SK-N-SH (cell line): Measurements from ENCODE around the gene CRPPA. TPM values are rescaled to one million over a fixed set of nuclear protein-coding genes. Genes with fewer than 3 reads are reported as not detected.

Experiments
- CTCF ChIA-PET: fragments of 300-600, 350-600 bp; formaldehyde crosslinking; extraction: SDS; loops from one replicate; lab custom pipeline; 2021; lab: Yijun Ruan, JAX
- POLR2A ChIA-PET: fragments of 350-600 bp; sonication (Branson Sonifier 250); formaldehyde crosslinking; extraction: SDS; loops from one replicate; lab custom pipeline; 2020; ENCODE audit warnings: antibody characterized with exemption, inconsistent platforms; lab: Yijun Ruan, JAX
- DNase-seq: peaks from one replicate; pipeline ENCODE4 v3.0.0; 2012
- H2AFZ ChIP-seq: fragments of 200-600 bp; sonication (generic); 2 replicates; pipeline ENCODE4 v1.8.1; 2016; ENCODE audit warnings: antibody characterized with exemption, mild to moderate bottlenecking, low read depth
- H3F3A ChIP-seq: fragments of 200-600 bp; sonication (generic); replicated peaks from 2 replicates; pipeline ENCODE3; 2016; ENCODE audit warnings: antibody characterized with exemption, mild to moderate bottlenecking; ENCODE audit not compliant: insufficient read depth
- H3K27ac ChIP-seq, 2 experiments: fragments of 200-500 bp in 1 of 2; fragments of 200-600 bp in 1 of 2; sonication (Bioruptor generic) in 1 of 2; sonication (generic), shearing (Covaris generic) in 1 of 2; 2 replicates each; pipeline versions ENCODE4 v1.5.1 to v1.6.1; 2014 to 2016; ENCODE audit warnings: low read depth in 2 of 2, inconsistent platforms in 1 of 2, low read length in 1 of 2, mild to moderate bottlenecking in 1 of 2, mixed read lengths in 1 of 2
- H3K27me3 ChIP-seq: fragments of 200-600 bp; sonication (generic), shearing (Covaris generic); 2 replicates; pipeline ENCODE4 v1.6.1; 2016; ENCODE audit warnings: mixed run types; ENCODE audit not compliant: insufficient read depth
- H3K36me3 ChIP-seq, 2 experiments: fragments of 200-500 bp in 1 of 2; fragments of 200-600 bp in 1 of 2; sonication (Bioruptor generic) in 1 of 2; sonication (generic) in 1 of 2; replicated peaks in 1 of 2; 2 replicates each; pipeline versions ENCODE3 to v1.5.1; 2014 to 2016; ENCODE audit warnings: low read length in 1 of 2, mild to moderate bottlenecking in 1 of 2; ENCODE audit not compliant: insufficient read depth in 2 of 2, control insufficient read depth in 1 of 2
- H3K4me1 ChIP-seq, 2 experiments: fragments of 200-500 bp in 1 of 2; fragments of 200-600 bp in 1 of 2; sonication (Bioruptor generic) in 1 of 2; sonication (generic), shearing (Covaris generic) in 1 of 2; 2 replicates each; pipeline versions ENCODE4 v1.5.1 to v1.6.1; 2014 to 2016; ENCODE audit warnings: low read depth in 1 of 2, low read length in 1 of 2, mixed run types in 1 of 2; ENCODE audit not compliant: insufficient read depth in 2 of 2, control insufficient read depth in 1 of 2
- H3K4me2 ChIP-seq: fragments of 200-600 bp; sonication (generic), shearing (Covaris generic); 2 replicates; pipeline ENCODE4 v1.6.1; 2017; ENCODE audit warnings: mixed run types
- H3K4me3 ChIP-seq, 2 experiments: fragments of 200-500 bp in 1 of 2; fragments of 200-600 bp in 1 of 2; sonication (Bioruptor generic) in 1 of 2; sonication (generic), shearing (Covaris generic) in 1 of 2; 2 replicates each; pipeline versions ENCODE4 v1.5.1 to v1.8.1; 2014 to 2016; ENCODE audit warnings: low read depth in 2 of 2, inconsistent platforms in 1 of 2, low read length in 1 of 2, mild to moderate bottlenecking in 1 of 2, mixed read lengths in 1 of 2, moderate library complexity in 1 of 2
- H3K79me2 ChIP-seq: fragments of 200-600 bp; sonication (generic); 2 replicates; pipeline ENCODE4 v1.8.1; 2017; ENCODE audit warnings: mild to moderate bottlenecking; ENCODE audit not compliant: insufficient read depth
- H3K9ac ChIP-seq: fragments of 200-600 bp; sonication (generic); 2 replicates; pipeline ENCODE4 v1.6.1; 2017; ENCODE audit warnings: mixed run types
- H3K9me2 ChIP-seq: fragments of 200-600 bp; sonication (generic); 2 replicates; pipeline ENCODE4 v1.6.1; 2017; ENCODE audit warnings: mixed run types
- H3K9me3 ChIP-seq: fragments of 200-600 bp; sonication (generic); 2 replicates; pipeline ENCODE4 v1.6.1; 2017; ENCODE audit warnings: mixed run types, mild to moderate bottlenecking, moderate library complexity
- H4K20me1 ChIP-seq: fragments of 200-600 bp; sonication (generic); 2 replicates; pipeline ENCODE4 v1.6.1; 2017; ENCODE audit warnings: mild to moderate bottlenecking, mixed run types; ENCODE audit not compliant: insufficient read depth
- CHD2 ChIP-seq: fragments of 150-350 bp; IDR thresholded peaks from 2 replicates; pipeline ENCODE4 v1.6.1; 2018; ENCODE audit warnings: low read length; ENCODE audit not compliant: partially characterized antibody
- EZH2phosphoT487 ChIP-seq: fragments of 200-600 bp; sonication (generic); IDR thresholded peaks from 2 replicates; pipeline ENCODE4 v1.6.1; 2017; ENCODE audit warnings: low read depth, mixed run types, mild to moderate bottlenecking, antibody characterized with exemption, moderate library complexity, borderline replicate concordance
- FOSL2 ChIP-seq: IDR thresholded peaks from 2 replicates; pipeline ENCODE4 v1.4.0; 2012; ENCODE audit warnings: low read depth, mild to moderate bottlenecking, moderate library complexity, borderline replicate concordance
- FOXJ3 ChIP-seq: sonication (generic); formaldehyde crosslinking; IDR thresholded peaks from 2 replicates; pipeline ENCODE4 v1.5.1; 2020; ENCODE audit warnings: mild to moderate bottlenecking, missing genetic modification reagents
- FOXM1 ChIP-seq: IDR thresholded peaks from 2 replicates; pipeline ENCODE4 v1.4.0; 2012; ENCODE audit warnings: low read depth, mild to moderate bottlenecking
- IRF3 ChIP-seq: fragments of 150-350 bp; IDR thresholded peaks from 2 replicates; pipeline ENCODE4 v1.6.1; 2016; ENCODE audit warnings: mild to moderate bottlenecking, low read depth, low read length
- MAX ChIP-seq: IDR thresholded peaks from 2 replicates; pipeline ENCODE4 v1.4.0; 2012; ENCODE audit warnings: low read depth
- MXI1 ChIP-seq: IDR thresholded peaks from 2 replicates; pipeline ENCODE4 v1.6.1; 2012; ENCODE audit warnings: mild to moderate bottlenecking, low read depth, low read length, improper control_type of control experiment
- NRF1 ChIP-seq: IDR thresholded peaks from 2 replicates; pipeline ENCODE4 v1.6.1; 2012; ENCODE audit warnings: low read depth, mild to moderate bottlenecking, low read length
- RAD21 ChIP-seq: IDR thresholded peaks from 2 replicates; pipeline ENCODE4 v1.6.1; 2012; ENCODE audit warnings: mild to moderate bottlenecking, low read length
- SIN3A ChIP-seq: IDR thresholded peaks from 2 replicates; pipeline ENCODE4 v1.6.1; 2012; ENCODE audit warnings: low read depth, mild to moderate bottlenecking, low read length, moderate library complexity, borderline replicate concordance
- SMC3 ChIP-seq: IDR thresholded peaks from 2 replicates; pipeline ENCODE4 v1.6.1; 2012; ENCODE audit warnings: low read depth, low read length, improper control_type of control experiment
- TCF12 ChIP-seq: IDR thresholded peaks from 2 replicates; pipeline ENCODE4 v1.4.0; 2012
- USF2 ChIP-seq: fragments of 150-350 bp; IDR thresholded peaks from 2 replicates; pipeline ENCODE4 v1.6.1; 2017; ENCODE audit warnings: antibody characterized with exemption, low read length, low read depth, borderline replicate concordance
- WGBS: methylation state at CpG from one replicate; pipeline ENCODE4 v1.1.6; 2017; ENCODE audit warnings: low lambda C conversion rate; 5-methylcytosine and 5-hydroxymethylcytosine counted together
- polyA plus RNA-seq, 3 experiments: library from polyadenylated mRNA; depleted of rRNA; stranded (reverse); fragments of >200 nt; gene quantifications; 2 replicates each; pipeline ENCODE4 v1.2.3, GENCODE V29; 2012
- TF ChIP-seq, protein P1 (sequence below): fragments of 200-600 bp; sonication (generic); IDR thresholded peaks from 2 replicates; pipeline ENCODE4 v1.6.1; 2017; ENCODE audit warnings: antibody characterized with exemption, mild to moderate bottlenecking, moderate library complexity
- TF ChIP-seq, protein P2 (sequence below): IDR thresholded peaks from 2 replicates; pipeline ENCODE4 v1.6.1; 2012; ENCODE audit warnings: mild to moderate bottlenecking, low read depth, low read length, moderate library complexity
- TF ChIP-seq, protein P3 (sequence below): IDR thresholded peaks from 2 replicates; pipeline ENCODE4; 2012

CRPPA gene
- polyA plus RNA-seq, 1 of the 3 experiments (the other 2 are of a cell fraction), result 0.15 TPM

GRCh38 chr7:16396766-16397500 is 24.4 kb downstream of the CRPPA start:
- no peak overlapping the region for H3K9ac ChIP-seq
- no peak overlapping the region for H3K27ac ChIP-seq
- DNase-seq, result no peak
- no peaks in the 10 kb centered on the region for H3K36me3 ChIP-seq
- POLR2A ChIA-PET, result no interaction called here
- no peaks in the 10 kb centered on the region for H3K27me3 ChIP-seq
- CTCF ChIA-PET, result no interaction called here
- peaks cover 7% of the 10 kb centered on the region; the same call in 1 of the 2 replicates for H3K9me3 ChIP-seq
- no peak overlapping the region; a peak in 1 of 4 replicates for H3K4me3 ChIP-seq
- TF ChIP-seq FOXJ3 (CRISPR knock-in tag) (no peak), USF2 (no peak), FOXM1 (no peak), MAX (no peak), RAD21 (no peak), NRF1 (no peak), TCF12 (no peak), MXI1 (no peak), SMC3 (no peak), CHD2 (no peak), FOSL2 (no peak), EZH2phosphoT487 (no peak), IRF3 (no peak)
- TF ChIP-seq, all 33 proteins: peak for 0
- Histone ChIP-seq H3K9me2 (no peaks in the 10 kb centered on the region), H3F3A (peaks cover 44% of the 10 kb centered on the region), H3K79me2 (no peaks in the 10 kb centered on the region), H3K4me1 (no peaks in the 10 kb centered on the region; a peak in 1 of 4 replicates), H4K20me1 (no peaks in the 10 kb centered on the region), H3K4me2 (no peak overlapping the region), H2AFZ (no peak overlapping the region)
- 74% methylated on average over 25 of the region's 25 CpGs for WGBS

GRCh38 chr7:16395121-16395520 is 26.2 kb downstream of the CRPPA start:
- ChIA-PET CTCF (interaction anchor here (1.0 to 1.1 kb wide), 2 partner anchors 11 to 25 kb away, joined by 3 read pairs; no protein-coding TSS in a partner anchor), POLR2A (no interaction called here)
- no peak for DNase-seq
- H3K27me3 ChIP-seq, result no peaks in the 10 kb centered on the region
- peaks cover 7% of the 10 kb centered on the region; the same call in 1 of the 2 replicates for H3K9me3 ChIP-seq
- peaks cover 41% of the 10 kb centered on the region for H3F3A ChIP-seq
- no peaks in the 10 kb centered on the region for H3K9me2 ChIP-seq
- H3K27ac ChIP-seq, result no peak overlapping the region
- H3K79me2 ChIP-seq, result no peaks in the 10 kb centered on the region
- H3K36me3 ChIP-seq, result no peaks in the 10 kb centered on the region
- H3K4me1 ChIP-seq, result no peaks in the 10 kb centered on the region; a peak in 1 of 4 replicates
- 23% methylated on average over 1 of the region's 1 CpG for WGBS
- H2AFZ ChIP-seq, result no peak overlapping the region
- H3K4me3 ChIP-seq, result no peak overlapping the region
- H3K9ac ChIP-seq, result no peak overlapping the region
- no peaks in the 10 kb centered on the region for H4K20me1 ChIP-seq
- H3K4me2 ChIP-seq, result no peak overlapping the region
- TF ChIP-seq, protein P1, sequence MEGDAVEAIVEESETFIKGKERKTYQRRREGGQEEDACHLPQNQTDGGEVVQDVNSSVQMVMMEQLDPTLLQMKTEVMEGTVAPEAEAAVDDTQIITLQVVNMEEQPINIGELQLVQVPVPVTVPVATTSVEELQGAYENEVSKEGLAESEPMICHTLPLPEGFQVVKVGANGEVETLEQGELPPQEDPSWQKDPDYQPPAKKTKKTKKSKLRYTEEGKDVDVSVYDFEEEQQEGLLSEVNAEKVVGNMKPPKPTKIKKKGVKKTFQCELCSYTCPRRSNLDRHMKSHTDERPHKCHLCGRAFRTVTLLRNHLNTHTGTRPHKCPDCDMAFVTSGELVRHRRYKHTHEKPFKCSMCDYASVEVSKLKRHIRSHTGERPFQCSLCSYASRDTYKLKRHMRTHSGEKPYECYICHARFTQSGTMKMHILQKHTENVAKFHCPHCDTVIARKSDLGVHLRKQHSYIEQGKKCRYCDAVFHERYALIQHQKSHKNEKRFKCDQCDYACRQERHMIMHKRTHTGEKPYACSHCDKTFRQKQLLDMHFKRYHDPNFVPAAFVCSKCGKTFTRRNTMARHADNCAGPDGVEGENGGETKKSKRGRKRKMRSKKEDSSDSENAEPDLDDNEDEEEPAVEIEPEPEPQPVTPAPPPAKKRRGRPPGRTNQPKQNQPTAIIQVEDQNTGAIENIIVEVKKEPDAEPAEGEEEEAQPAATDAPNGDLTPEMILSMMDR, result no peak
- TF ChIP-seq FOXJ3 (CRISPR knock-in tag) (no peak), SIN3A (no peak)
- TF ChIP-seq, protein P2, sequence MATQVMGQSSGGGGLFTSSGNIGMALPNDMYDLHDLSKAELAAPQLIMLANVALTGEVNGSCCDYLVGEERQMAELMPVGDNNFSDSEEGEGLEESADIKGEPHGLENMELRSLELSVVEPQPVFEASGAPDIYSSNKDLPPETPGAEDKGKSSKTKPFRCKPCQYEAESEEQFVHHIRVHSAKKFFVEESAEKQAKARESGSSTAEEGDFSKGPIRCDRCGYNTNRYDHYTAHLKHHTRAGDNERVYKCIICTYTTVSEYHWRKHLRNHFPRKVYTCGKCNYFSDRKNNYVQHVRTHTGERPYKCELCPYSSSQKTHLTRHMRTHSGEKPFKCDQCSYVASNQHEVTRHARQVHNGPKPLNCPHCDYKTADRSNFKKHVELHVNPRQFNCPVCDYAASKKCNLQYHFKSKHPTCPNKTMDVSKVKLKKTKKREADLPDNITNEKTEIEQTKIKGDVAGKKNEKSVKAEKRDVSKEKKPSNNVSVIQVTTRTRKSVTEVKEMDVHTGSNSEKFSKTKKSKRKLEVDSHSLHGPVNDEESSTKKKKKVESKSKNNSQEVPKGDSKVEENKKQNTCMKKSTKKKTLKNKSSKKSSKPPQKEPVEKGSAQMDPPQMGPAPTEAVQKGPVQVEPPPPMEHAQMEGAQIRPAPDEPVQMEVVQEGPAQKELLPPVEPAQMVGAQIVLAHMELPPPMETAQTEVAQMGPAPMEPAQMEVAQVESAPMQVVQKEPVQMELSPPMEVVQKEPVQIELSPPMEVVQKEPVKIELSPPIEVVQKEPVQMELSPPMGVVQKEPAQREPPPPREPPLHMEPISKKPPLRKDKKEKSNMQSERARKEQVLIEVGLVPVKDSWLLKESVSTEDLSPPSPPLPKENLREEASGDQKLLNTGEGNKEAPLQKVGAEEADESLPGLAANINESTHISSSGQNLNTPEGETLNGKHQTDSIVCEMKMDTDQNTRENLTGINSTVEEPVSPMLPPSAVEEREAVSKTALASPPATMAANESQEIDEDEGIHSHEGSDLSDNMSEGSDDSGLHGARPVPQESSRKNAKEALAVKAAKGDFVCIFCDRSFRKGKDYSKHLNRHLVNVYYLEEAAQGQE, result no peak
- TF ChIP-seq, protein P3, sequence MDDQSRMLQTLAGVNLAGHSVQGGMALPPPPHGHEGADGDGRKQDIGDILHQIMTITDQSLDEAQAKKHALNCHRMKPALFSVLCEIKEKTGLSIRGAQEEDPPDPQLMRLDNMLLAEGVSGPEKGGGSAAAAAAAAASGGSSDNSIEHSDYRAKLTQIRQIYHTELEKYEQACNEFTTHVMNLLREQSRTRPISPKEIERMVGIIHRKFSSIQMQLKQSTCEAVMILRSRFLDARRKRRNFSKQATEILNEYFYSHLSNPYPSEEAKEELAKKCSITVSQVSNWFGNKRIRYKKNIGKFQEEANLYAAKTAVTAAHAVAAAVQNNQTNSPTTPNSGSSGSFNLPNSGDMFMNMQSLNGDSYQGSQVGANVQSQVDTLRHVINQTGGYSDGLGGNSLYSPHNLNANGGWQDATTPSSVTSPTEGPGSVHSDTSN, result no peak
